ENCODE data around the gene SH3RF1. TPM values are rescaled to one million over a fixed set of nuclear protein-coding genes. Genes with fewer than 3 reads are reported as not detected.

The SH3RF1 gene
- total and polyA plus RNA-seq, 2 experiments from 2014 or later = 7.8 to 12.4 TPM

DNA sequence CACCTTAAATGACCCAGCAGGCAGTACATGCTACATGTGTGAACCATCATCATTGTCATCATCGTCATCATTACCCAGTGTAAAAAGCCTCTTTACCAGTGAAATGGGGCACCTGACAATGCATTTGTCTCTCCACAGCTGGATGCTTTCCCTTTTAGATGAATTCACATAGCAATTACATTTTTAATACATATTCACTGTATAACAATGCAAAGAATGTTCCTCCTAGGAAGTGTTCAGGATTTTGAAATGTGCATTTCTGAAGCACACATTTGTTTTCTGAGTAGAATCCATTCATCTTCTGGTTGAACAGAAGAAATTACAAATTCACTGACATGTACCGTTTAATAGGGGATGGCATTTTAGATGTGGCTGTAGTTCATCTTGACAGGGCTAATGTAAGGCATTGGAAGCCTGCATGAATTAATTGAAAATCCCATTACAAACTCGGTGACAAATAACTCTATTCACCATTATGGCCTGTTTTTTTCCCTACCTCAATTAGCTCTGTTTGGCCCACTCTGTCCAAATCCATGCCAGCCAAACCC lies 111.1 kb downstream of the SH3RF1 start:
- H4K20me1 ChIP-seq (replicated peaks; ENCODE audit: insufficient read depth) = 0 out of 2 replicates have a peak, but pooled peaks cover 4% of the 10 kb centered on the region
- no peak overlapping the region for H3K4me3 Mint-ChIP-seq

More for the DNA sequence above, 111.1 kb downstream of the SH3RF1 start:
- TF ChIP-seq ZNF114 (CRISPR knock-in tag; IDR thresholded peaks at IDR 0.05) (no peak), NANOG (IDR thresholded peaks at IDR 0.05; ENCODE audit: borderline replicate concordance) (no peak), ZNF331 (CRISPR knock-in tag; IDR thresholded peaks at IDR 0.05; ENCODE audit: low read depth) (no peak), JUNB (IDR thresholded peaks at IDR 0.05; ENCODE audit: unreplicated experiment) (no peak), CREB1 (CRISPR knock-in tag; IDR thresholded peaks at IDR 0.05; ENCODE audit: low read depth) (no peak), CTCF (conservative IDR thresholded peaks at IDR 0.05; ENCODE audit: low read depth in 2 of 2) (no peak), EZH2 (IDR thresholded peaks at IDR 0.05; ENCODE audit: low read depth, unreplicated experiment) (no peak), EZH2phosphoT487 (IDR thresholded peaks at IDR 0.05; ENCODE audit: unreplicated experiment) (no peak), STAT1 (IDR thresholded peaks at IDR 0.05; ENCODE audit: unreplicated experiment) (no peak), ETS1 (IDR thresholded peaks at IDR 0.05) (no peak), ZNF462 (CRISPR knock-in tag; IDR thresholded peaks at IDR 0.05) (no peak), POLR2AphosphoS5 (IDR thresholded peaks at IDR 0.05; ENCODE audit: low read depth) (no peak)
- TF ChIP-seq, protein P1, sequence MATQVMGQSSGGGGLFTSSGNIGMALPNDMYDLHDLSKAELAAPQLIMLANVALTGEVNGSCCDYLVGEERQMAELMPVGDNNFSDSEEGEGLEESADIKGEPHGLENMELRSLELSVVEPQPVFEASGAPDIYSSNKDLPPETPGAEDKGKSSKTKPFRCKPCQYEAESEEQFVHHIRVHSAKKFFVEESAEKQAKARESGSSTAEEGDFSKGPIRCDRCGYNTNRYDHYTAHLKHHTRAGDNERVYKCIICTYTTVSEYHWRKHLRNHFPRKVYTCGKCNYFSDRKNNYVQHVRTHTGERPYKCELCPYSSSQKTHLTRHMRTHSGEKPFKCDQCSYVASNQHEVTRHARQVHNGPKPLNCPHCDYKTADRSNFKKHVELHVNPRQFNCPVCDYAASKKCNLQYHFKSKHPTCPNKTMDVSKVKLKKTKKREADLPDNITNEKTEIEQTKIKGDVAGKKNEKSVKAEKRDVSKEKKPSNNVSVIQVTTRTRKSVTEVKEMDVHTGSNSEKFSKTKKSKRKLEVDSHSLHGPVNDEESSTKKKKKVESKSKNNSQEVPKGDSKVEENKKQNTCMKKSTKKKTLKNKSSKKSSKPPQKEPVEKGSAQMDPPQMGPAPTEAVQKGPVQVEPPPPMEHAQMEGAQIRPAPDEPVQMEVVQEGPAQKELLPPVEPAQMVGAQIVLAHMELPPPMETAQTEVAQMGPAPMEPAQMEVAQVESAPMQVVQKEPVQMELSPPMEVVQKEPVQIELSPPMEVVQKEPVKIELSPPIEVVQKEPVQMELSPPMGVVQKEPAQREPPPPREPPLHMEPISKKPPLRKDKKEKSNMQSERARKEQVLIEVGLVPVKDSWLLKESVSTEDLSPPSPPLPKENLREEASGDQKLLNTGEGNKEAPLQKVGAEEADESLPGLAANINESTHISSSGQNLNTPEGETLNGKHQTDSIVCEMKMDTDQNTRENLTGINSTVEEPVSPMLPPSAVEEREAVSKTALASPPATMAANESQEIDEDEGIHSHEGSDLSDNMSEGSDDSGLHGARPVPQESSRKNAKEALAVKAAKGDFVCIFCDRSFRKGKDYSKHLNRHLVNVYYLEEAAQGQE (IDR thresholded peaks at IDR 0.05; ENCODE audit: unreplicated experiment) = no peak
- Histone ChIP-seq H3K9me2 (ENCODE audit: insufficient read depth) (no peaks in the 10 kb centered on the region; the same call in 1 of the 2 replicates), H3K4me3 (no peak overlapping the region), H3K27ac (ENCODE audit: low read depth) (no peak overlapping the region), H3K4me1 (ENCODE audit: insufficient read depth) (peaks cover 16% of the 10 kb centered on the region), H3F3A (replicated peaks; ENCODE audit: low read depth) (no peaks in the 10 kb centered on the region), H3K27me3 (ENCODE audit: insufficient read depth) (no peaks in the 10 kb centered on the region), H3K4me2 (no peak overlapping the region), H3K79me2 (replicated peaks; ENCODE audit: insufficient read depth) (peaks cover 12% of the 10 kb centered on the region; the same call in 1 of the 2 replicates), H3K36me3 (ENCODE audit: insufficient read depth) (no peaks in the 10 kb centered on the region), H2AFZ (no peak overlapping the region)
- peak overlapping the region; percentile 31; the same call in 1 of the 2 replicates for H3K27ac Mint-ChIP-seq
- ATAC-seq = no peak
- DNase-seq (ENCODE audit: low spot score) = no peak
- H3K36me3 Mint-ChIP-seq (ENCODE audit: low read depth) = peaks cover 4% of the 10 kb centered on the region; the same call in 1 of the 3 replicates
- no peaks in the 10 kb centered on the region for H3K27me3 Mint-ChIP-seq (ENCODE audit: insufficient read depth, low read depth, poor library complexity)
- peaks cover 12% of the 10 kb centered on the region; the same call in 2 of the 3 replicates for H3K4me1 Mint-ChIP-seq
- H3K9me3 Mint-ChIP-seq = no peaks in the 10 kb centered on the region

Measured in GM23338 (cell line).